Coronary artery (tissue), 2 donors: ENCODE data around the gene TSEN54.

Experiments used
- DNase-seq: peaks from one replicate; pipeline ENCODE4 v3.0.0-alpha.2; 2017; ENCODE audit warnings: low spot score
- H3K27ac ChIP-seq, 2 donors: fragments of 200-600 bp; sonication (generic); one replicate each; pipeline ENCODE4 v1.5.1; 2016 to 2019
- H3K4me3 ChIP-seq: fragments of 200-600 bp; sonication (generic); 2 replicates; pipeline ENCODE4 v1.5.1; 2016; ENCODE audit warnings: mild to moderate bottlenecking, moderate library complexity
- TF ChIP-seq, protein P1 (sequence below): fragments of 200-600 bp; sonication (generic); IDR thresholded peaks from one replicate; pipeline ENCODE4 v1.5.1; 2019; ENCODE audit warnings: antibody characterized with exemption

TSEN54 gene

DNA sequence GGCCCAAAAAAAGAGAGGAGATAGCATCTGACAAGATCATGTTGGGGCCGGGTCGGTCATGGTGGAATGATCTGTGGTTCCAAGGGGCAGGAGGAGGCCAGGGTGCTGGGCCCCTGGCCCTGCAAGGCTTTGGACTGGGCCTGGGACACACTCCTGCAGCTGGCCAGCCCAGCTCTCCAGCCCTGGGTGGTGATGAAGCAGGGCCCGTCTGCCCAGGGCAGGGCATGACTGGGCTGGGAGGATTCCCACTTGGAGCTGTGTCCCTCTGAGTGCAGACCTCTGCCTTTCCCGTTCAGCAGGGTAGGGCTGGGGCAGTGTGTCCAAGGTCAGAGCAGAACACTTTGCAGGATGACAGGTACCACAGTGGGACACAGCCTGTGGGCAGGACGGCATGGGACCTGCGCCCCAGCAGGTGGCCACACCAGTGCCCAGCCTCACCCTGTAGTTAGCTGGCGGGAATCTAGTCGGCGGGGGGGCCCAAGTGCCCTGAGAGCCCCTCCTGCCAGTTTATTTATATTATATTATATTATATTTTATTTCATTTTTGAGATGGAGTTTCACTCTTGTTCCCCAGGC, 43.7 kb downstream of the TSEN54 start:
- no peak overlapping the region for H3K4me3 ChIP-seq
- DNase-seq: no peak
- no peak overlapping the region for H3K27ac ChIP-seq
- TF ChIP-seq, protein P1, sequence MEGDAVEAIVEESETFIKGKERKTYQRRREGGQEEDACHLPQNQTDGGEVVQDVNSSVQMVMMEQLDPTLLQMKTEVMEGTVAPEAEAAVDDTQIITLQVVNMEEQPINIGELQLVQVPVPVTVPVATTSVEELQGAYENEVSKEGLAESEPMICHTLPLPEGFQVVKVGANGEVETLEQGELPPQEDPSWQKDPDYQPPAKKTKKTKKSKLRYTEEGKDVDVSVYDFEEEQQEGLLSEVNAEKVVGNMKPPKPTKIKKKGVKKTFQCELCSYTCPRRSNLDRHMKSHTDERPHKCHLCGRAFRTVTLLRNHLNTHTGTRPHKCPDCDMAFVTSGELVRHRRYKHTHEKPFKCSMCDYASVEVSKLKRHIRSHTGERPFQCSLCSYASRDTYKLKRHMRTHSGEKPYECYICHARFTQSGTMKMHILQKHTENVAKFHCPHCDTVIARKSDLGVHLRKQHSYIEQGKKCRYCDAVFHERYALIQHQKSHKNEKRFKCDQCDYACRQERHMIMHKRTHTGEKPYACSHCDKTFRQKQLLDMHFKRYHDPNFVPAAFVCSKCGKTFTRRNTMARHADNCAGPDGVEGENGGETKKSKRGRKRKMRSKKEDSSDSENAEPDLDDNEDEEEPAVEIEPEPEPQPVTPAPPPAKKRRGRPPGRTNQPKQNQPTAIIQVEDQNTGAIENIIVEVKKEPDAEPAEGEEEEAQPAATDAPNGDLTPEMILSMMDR: no peak

- Histone ChIP-seq H3K27ac (no peak overlapping the region), H3K4me3 (no peak overlapping the region)
- TF ChIP-seq, protein P1: no peak
- no peak for DNase-seq
Measured at GRCh38 chr17:75561927-75562603, 45.7 kb downstream of the TSEN54 start.

- H3K27ac ChIP-seq: no peak overlapping the region
- H3K4me3 ChIP-seq: no peak overlapping the region
- DNase-seq: no peak
- TF ChIP-seq, protein P1: no peak
Measured at GRCh38 chr17:75563063-75563758, 46.9 kb downstream of the TSEN54 start.

- TF ChIP-seq, protein P1: no peak
- no peak for DNase-seq
- H3K27ac ChIP-seq: no peak overlapping the region
- no peak overlapping the region for H3K4me3 ChIP-seq
Measured at GRCh38 chr17:75564195-75564594, 47.9 kb downstream of the TSEN54 start.

DNA sequence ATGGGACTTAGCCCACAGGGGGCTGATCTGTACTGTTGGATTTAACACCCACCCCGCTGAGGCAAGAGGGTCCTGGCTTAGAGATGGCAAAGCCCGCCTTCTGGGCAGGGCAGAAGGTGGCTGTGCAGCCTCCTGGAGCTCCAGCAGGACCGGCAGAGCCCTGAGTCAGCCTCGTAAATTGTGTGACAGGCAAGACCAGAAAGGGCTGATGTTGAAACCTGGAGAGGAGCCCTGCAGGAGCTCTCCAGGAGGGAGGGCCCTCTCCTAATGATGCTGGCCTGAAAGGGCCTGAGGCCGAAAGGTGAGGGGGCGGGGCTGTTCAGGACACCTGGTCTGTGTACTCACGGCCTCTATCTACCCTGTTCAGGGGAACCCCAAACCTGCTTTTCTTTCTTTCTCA, 48.7 kb downstream of the TSEN54 start:
- no peak overlapping the region for H3K27ac ChIP-seq
- H3K4me3 ChIP-seq: no peak overlapping the region
- DNase-seq: no peak
- TF ChIP-seq, protein P1: no peak

GRCh38 chr17:75565618-75566017, 49.3 kb downstream of the TSEN54 start:
- TF ChIP-seq, protein P1: no peak
- no peak for DNase-seq
- H3K4me3 ChIP-seq: no peak overlapping the region
- H3K27ac ChIP-seq: no peak overlapping the region
